HG02970 (cell line): Measurements from ENCODE around the gene METTL24.
"Not testable (repeated sequence)": the region's sequence is repeated elsewhere in the genome, so short reads cannot be mapped to it uniquely, and the experiment has no call there.

ENCODE experiments used
- ATAC-seq: cut with Tn5 transposase; IDR thresholded peaks from one replicate; pipeline ENCODE4 v1.9.1; 2021; ENCODE audit warnings: mild to moderate bottlenecking, moderate library complexity, moderate number of reproducible peaks; ENCODE audit not compliant: unreplicated experiment, low FRiP score

METTL24 gene

GRCh38 chr6:110317646-110318045 lies 40.5 kb downstream of the METTL24 start:
- no peak for ATAC-seq

GRCh38 chr6:110317189-110317588 lies 41.0 kb downstream of the METTL24 start:
- ATAC-seq, result no peak

GRCh38 chr6:110315869-110316398 lies 42.2 kb downstream of the METTL24 start:
- no peak for ATAC-seq

GRCh38 chr6:110315207-110315868 lies 42.8 kb downstream of the METTL24 start:
- ATAC-seq, result no peak

- no peak for ATAC-seq
Observed at GRCh38 chr6:110310861-110311446, 47.2 kb downstream of the METTL24 start.

- ATAC-seq, result not testable (repeated sequence)
Observed at GRCh38 chr6:110309432-110309831, 48.7 kb downstream of the METTL24 start.

GRCh38 chr6:110307368-110307767 lies 50.8 kb downstream of the METTL24 start:
- no peak for ATAC-seq

DNA sequence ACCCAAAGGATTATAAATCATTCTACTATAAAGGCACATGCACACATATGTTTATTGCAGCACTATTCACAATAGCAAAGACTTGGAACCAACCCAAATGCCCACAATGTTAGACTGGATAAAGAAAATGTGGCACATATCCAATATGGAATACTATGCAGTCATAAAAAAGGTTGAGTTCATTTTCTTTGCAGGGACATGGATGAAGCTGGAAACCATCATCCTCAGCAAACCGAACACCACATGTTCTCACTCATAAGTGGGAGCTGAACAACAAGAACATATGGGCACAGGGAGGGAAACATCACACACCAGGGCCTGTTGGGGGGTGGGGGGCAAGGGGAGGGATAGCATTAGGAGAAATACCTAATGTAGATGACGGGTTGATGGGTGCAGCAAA lies 52.3 kb downstream of the METTL24 start:
- ATAC-seq, result not testable (repeated sequence)

DNA sequence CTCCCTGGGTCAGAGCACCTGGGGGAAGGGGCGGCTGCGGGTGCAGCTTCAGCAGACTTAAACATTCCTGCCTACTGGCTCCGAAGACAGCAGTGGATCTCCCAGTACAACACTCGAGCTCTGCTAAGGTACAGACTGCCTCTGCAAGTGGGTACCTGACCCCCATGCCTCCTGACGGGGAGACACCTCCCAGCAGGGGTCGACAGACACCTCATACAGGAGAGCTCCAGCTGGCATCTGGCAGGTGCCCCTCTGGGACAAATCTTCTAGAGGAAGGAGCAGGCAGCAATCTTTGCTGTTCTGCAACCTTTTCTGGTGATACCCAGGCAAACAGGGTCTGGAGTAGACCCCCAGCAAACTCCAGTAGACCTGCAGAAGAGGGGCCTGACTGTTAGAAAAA lies 54.5 kb downstream of the METTL24 start:
- not testable (repeated sequence) for ATAC-seq

DNA sequence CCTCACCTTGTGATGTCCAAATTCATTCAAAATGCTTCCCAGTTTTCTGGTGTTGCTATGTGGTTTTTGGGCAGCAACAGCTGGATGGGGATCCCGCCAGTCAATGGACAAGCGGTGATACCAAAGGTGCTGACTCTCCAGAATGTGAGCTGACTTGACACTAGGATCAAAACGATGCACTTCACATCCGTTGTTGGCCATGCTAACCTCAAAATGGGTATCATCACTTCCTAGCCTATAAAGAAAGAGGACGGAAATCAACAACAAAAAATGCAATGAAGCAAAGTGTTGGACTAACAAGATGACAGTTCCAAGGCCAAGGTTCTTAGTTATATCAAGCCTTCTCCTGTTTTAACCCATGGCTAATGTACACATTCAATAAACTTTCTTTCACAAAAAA lies 59.2 kb downstream of the METTL24 start:
- no peak for ATAC-seq

GRCh38 chr6:110298411-110298810 lies 59.7 kb downstream of the METTL24 start:
- no peak for ATAC-seq

DNA sequence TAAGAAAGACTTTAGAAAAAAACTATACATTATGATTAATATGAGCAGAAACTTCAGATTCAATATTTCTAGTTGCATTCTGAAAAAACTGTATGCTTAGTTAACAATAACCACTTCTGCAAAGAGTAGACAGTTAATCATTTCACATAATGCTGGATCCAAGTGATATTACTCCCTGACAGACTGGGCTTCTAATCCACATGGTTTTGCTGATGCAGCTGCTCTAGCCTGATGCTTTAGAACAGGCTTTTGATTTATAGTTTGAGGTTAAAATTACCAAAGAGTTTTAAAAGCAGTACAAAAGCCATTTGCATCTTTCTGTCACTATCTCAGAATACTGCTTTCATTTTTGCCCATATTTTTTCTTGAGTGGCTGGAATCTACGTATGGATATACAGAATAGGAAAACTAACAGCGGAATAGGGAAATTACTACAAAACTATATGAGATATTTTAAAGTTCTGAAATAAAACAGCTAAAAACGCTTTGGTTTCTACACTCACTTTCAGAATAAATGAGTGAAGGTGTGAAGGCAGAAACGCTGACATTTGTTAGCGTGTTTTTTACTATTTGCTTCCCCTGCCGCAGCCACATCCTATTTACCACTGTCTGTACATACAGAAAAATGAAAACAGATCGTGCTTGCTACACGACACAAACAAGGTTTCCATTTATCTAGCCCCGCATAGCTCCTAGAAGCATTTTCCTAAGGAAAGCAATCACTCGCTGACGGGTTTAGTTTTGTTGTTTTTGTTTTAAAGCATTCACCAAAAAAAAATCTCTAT lies 61.7 kb downstream of the METTL24 start:
- no peak for ATAC-seq

DNA sequence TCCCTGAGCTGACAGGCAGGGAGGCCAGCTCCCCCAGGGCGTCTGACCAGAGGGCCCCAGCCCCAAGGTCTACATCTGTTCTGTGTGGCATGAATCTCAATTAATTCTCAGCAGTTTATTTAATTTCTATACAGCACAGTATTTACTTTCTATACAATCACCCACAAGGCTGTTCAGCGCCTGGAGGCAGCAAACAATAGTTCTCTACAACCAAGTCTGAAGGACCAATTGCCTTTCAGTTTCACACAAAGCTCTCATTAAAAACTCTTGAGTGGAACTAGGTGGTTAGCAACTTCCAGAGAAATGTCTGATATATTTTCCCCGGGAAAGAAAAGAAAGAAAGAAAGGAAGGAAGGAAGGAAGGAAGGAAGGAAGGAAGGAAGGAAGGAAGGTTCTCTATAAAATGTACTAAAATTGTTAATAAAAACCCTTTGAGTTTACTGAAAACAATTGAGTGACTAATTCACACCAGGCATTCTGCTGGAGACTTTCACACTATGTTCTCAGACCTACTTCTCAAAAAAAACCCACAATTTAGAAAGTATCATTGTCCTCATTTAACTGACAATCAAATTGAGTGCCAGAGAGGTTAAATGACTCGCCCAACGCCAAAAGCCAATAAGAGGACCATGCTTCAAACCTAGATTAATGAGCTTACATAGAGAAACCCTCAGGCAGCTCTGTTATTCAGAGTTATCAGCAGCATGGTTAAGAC lies 62.5 kb downstream of the METTL24 start:
- no peak for ATAC-seq

- ATAC-seq, result no peak
Observed at GRCh38 chr6:110287462-110288341, 70.4 kb downstream of the METTL24 start.

DNA sequence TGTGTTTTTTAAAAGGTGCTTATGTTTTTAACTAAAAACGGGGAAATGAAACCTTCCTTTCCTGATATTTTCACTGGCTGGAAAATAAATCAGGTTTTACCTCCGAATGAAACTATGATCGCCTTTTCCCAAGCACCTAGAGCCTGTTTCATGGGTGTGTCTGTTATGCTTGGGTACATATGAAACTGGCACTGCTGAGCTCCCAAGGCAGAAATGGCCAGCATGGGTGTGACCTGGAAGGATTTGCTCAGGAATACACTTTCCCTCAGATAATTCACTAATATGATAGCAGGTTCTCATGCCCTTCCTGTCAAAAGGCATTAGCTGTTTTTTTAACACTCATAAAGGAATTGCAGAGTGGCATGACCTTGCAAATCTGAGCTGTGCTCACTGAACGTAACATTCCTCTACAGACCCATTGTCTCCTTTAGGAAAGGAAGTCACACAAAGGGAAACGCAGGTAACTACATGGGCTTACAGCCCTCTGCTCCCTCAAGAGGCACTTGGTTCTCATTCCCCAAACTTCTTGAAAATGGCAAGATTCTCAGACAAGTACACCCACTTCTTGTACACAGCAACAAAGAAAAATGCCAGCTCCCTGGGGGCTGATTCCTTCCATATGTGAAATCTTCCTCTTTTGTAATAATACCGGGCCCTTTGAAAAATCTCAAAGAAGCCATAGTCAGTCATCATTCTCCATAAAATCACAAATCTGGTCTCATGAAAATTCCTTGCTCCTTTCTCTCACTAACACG lies 72.7 kb downstream of the METTL24 start:
- ATAC-seq, result no peak

DNA sequence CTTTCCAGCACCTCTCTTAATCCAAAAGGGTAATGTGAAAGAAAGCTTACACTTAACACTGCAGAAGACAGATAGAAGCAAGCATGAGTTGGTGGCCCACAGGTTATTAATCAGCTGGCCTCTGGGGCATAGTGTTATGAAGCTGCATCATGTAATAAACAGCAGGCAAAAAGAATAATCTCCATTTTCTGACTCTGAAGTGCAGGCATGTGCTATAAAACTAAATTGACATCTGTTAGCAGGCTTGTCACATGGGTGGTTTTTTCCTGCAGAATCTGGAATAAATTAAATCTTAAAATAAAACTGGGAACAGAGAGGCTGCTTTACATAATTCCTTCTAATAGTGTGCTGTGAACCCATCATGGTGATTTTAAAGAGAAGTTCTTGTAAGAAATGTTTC lies 73.3 kb downstream of the METTL24 start:
- no peak for ATAC-seq

GRCh38 chr6:110283657-110284056 lies 74.5 kb downstream of the METTL24 start:
- ATAC-seq, result no peak

- no peak for ATAC-seq
Observed at GRCh38 chr6:110282412-110282811, 75.7 kb downstream of the METTL24 start.

GRCh38 chr6:110277100-110277665 lies 81.0 kb downstream of the METTL24 start:
- ATAC-seq, result no peak
